HCT116 (cell line): ENCODE results near the gene AQP6.

Experiments used
- CEBPB ChIP-seq: IDR thresholded peaks from 2 replicates; pipeline ENCODE4 v1.6.1; 2012; ENCODE audit warnings: low read depth
- EZH2 ChIP-seq: fragments of 200-600 bp; sonication (generic); IDR thresholded peaks from 2 replicates; pipeline ENCODE4 v1.6.1; 2017; ENCODE audit warnings: antibody characterized with exemption, mixed run types
- EZH2phosphoT487 ChIP-seq: fragments of 200-600 bp; IDR thresholded peaks from 2 replicates; pipeline ENCODE4 v1.6.1; 2018; ENCODE audit warnings: antibody characterized with exemption, borderline replicate concordance
- JUND ChIP-seq: IDR thresholded peaks from 2 replicates; pipeline ENCODE4 v1.6.1; 2012
- POLR2A ChIP-seq: IDR thresholded peaks from 2 replicates; pipeline ENCODE4 v1.7.0; 2011; ENCODE audit warnings: borderline replicate concordance; ENCODE audit not compliant: insufficient read depth, insufficient read length; ENCODE audit errors: extremely low read depth
- POLR2AphosphoS5 ChIP-seq: IDR thresholded peaks from 2 replicates; pipeline ENCODE4 v1.6.1; 2011; ENCODE audit warnings: mild to moderate bottlenecking, low read depth, low read length, moderate library complexity
- SP1 ChIP-seq: IDR thresholded peaks from 2 replicates; pipeline ENCODE4 v1.6.1; 2012; ENCODE audit warnings: low read depth
- SRF ChIP-seq: IDR thresholded peaks from 2 replicates; pipeline ENCODE4 v1.6.1; 2012; ENCODE audit warnings: low read depth
- TF ChIP-seq, protein P1 (sequence below), 3 experiments: fragments of 200-600 bp in 1 of 3; sonication (generic) in 1 of 3; IDR thresholded peaks in 2 of 3; conservative IDR thresholded peaks in 1 of 3; 2 replicates each; pipeline ENCODE4 v1.5.1; 2012 to 2017; ENCODE audit warnings: low read depth in 2 of 3, low read length in 2 of 3, antibody characterized with exemption in 1 of 3, borderline replicate concordance in 1 of 3, control low read depth in 1 of 3, mild to moderate bottlenecking in 1 of 3, mixed read lengths in 1 of 3, mixed run types in 1 of 3, moderate library complexity in 1 of 3; ENCODE audit not compliant: insufficient read depth in 1 of 3
- TF ChIP-seq, protein P2 (sequence below): IDR thresholded peaks from 2 replicates; pipeline ENCODE4 v1.6.1; 2012

DNA sequence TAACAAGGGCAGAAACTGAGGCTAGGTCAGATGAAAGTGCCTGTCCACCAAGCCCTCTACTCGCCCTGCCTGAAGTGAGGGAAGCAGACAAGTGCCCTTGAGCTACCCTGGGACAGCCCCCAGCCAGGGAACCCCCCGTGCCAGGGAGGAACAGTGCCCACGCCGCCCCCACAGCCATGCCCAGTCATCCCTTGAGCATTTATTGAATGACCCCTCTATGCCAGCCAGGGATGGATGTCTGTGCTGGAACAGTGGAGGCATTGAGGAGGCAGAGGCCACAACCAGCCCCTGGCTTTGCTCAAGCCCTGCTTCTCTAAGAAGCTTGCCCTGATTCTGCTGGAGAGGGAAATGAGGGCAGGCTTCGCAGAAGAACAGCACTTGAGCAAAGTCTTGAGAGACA, 3.7 kb upstream of the AQP6 start:
- TF ChIP-seq SRF (no peak), POLR2A (no peak), CEBPB (no peak), SP1 (no peak), EZH2 (no peak), POLR2AphosphoS5 (no peak), JUND (no peak), EZH2phosphoT487 (no peak)
- TF ChIP-seq, protein P1, sequence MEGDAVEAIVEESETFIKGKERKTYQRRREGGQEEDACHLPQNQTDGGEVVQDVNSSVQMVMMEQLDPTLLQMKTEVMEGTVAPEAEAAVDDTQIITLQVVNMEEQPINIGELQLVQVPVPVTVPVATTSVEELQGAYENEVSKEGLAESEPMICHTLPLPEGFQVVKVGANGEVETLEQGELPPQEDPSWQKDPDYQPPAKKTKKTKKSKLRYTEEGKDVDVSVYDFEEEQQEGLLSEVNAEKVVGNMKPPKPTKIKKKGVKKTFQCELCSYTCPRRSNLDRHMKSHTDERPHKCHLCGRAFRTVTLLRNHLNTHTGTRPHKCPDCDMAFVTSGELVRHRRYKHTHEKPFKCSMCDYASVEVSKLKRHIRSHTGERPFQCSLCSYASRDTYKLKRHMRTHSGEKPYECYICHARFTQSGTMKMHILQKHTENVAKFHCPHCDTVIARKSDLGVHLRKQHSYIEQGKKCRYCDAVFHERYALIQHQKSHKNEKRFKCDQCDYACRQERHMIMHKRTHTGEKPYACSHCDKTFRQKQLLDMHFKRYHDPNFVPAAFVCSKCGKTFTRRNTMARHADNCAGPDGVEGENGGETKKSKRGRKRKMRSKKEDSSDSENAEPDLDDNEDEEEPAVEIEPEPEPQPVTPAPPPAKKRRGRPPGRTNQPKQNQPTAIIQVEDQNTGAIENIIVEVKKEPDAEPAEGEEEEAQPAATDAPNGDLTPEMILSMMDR (IDR thresholded peaks at IDR 0.05 in 2 of 3, conservative IDR thresholded peaks at IDR 0.05 in 1 of 3; ENCODE audit: borderline replicate concordance in 1 of 3, insufficient read depth in 1 of 3, low read depth in 2 of 3, low read length in 2 of 3): no peak
- TF ChIP-seq, protein P2, sequence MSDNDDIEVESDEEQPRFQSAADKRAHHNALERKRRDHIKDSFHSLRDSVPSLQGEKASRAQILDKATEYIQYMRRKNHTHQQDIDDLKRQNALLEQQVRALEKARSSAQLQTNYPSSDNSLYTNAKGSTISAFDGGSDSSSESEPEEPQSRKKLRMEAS: no peak
